Fibroblast of skin of left biceps (primary cell): ENCODE measurements around the gene OPALIN.

Experiments used
- DNase-seq, 2 experiments: peaks; one replicate each; pipeline ENCODE4 v3.0.0-alpha.2; 2013; ENCODE audit warnings: low read depth in 2 of 2

OPALIN gene

DNA sequence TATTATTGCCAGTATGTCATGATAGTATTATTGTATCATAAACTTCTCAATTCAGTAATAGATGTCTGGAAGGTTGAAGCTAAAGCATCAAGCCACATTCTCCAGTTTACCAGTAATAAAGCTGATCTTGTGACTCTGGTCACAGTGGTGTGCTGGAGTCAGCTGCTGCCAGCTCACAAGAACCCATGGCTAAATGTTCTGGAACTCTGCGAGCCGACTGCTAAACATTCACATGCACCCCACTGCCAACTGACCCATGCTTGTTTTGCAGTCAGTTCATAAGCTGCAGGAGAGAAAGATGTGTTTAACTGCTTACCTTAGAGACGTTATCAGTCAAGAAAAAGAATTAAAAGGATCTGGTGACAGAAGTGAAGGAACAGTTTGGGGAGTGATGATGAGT, 60.4 kb downstream of the OPALIN start:
- DNase-seq, result no peak

- DNase-seq, result no peak
Observed at GRCh38 chr10:96297486-96297885, 61.3 kb downstream of the OPALIN start.

DNA sequence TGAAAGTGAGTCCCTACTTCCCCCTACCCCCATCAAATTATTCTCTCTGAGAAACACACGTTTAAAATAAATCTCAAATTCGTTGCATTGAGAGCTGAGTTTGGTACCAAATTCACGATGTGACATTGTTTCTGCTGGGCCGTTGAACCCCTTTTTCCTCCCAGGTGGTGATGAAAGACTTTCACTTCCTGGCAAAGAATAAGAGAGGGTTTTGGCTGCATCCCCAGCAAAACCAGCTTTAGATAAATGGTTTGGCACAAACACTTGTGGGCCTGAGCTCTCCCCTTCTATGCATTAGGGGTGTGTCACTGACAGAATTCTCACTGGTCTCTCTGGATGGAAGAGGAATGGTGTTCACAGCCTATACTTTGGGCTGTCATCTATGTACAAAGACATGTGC, 63.3 kb downstream of the OPALIN start:
- DNase-seq, result no peak
